Mesendoderm (in vitro differentiated cells): ENCODE results near the gene FGFRL1.
A peak's percentile ranks its signal among the peaks of the same experiment; 100 is the strongest.

Experiments
- DNase-seq: peaks from one replicate; pipeline ENCODE4 v3.0.0; 2013
- H2AK5ac ChIP-seq: 2 replicates; pipeline ENCODE4 v1.6.1; 2013; ENCODE audit warnings: low read length, inconsistent platforms
- H2BK120ac ChIP-seq: 2 replicates; pipeline ENCODE4 v1.6.1; 2013; ENCODE audit warnings: low read depth, mild to moderate bottlenecking, low read length, moderate library complexity, mixed read lengths
- H2BK15ac ChIP-seq: replicated peaks from 2 replicates; pipeline ENCODE4 v1.6.1; 2013; ENCODE audit warnings: low read depth, mild to moderate bottlenecking, moderate library complexity
- H2BK5ac ChIP-seq: 2 replicates; pipeline ENCODE4 v1.6.1; 2013; ENCODE audit warnings: low read length, inconsistent platforms
- H3K18ac ChIP-seq: 2 replicates; pipeline ENCODE4 v1.6.1; 2013; ENCODE audit warnings: mild to moderate bottlenecking, low read length, mixed read lengths
- H3K23ac ChIP-seq: one replicate; pipeline ENCODE4 v1.6.1; 2013; ENCODE audit warnings: low read length
- H3K27ac ChIP-seq: 2 replicates; pipeline ENCODE4 v1.5.1; 2013; ENCODE audit warnings: low read depth, mild to moderate bottlenecking, inconsistent platforms, low read length, moderate library complexity
- H3K27me3 ChIP-seq: 2 replicates; pipeline ENCODE4 v1.6.1; 2013; ENCODE audit warnings: low read length, control low read depth, mild to moderate bottlenecking, inconsistent platforms; ENCODE audit not compliant: insufficient read depth, poor library complexity
- H3K36me3 ChIP-seq: 2 replicates; pipeline ENCODE4 v1.6.1; 2013; ENCODE audit warnings: low read length, inconsistent platforms; ENCODE audit not compliant: control insufficient read depth, insufficient read depth
- H3K4ac ChIP-seq: one replicate; pipeline ENCODE4 v1.6.1; 2013; ENCODE audit warnings: low read depth, mild to moderate bottlenecking, low read length, moderate library complexity
- H3K4me1 ChIP-seq: 2 replicates; pipeline ENCODE4 v1.6.1; 2013; ENCODE audit warnings: low read depth, low read length, inconsistent platforms; ENCODE audit not compliant: control insufficient read depth
- H3K4me2 ChIP-seq: 2 replicates; pipeline ENCODE4 v1.6.1; 2013; ENCODE audit warnings: low read length
- H3K4me3 ChIP-seq: 2 replicates; pipeline ENCODE4 v1.5.1; 2013; ENCODE audit warnings: mild to moderate bottlenecking, low read length
- H3K56ac ChIP-seq: one replicate; pipeline ENCODE4 v1.6.1; 2013; ENCODE audit warnings: low read length
- H3K79me1 ChIP-seq: 2 replicates; pipeline ENCODE4 v1.6.1; 2013; ENCODE audit warnings: low read length, inconsistent platforms
- H3K79me2 ChIP-seq: 2 replicates; pipeline ENCODE4 v1.6.1; 2013; ENCODE audit warnings: mild to moderate bottlenecking, low read length; ENCODE audit not compliant: control insufficient read depth, insufficient read depth
- H3K9ac ChIP-seq: 2 replicates; pipeline ENCODE4 v1.6.1; 2013; ENCODE audit warnings: low read length, inconsistent platforms
- H4K5ac ChIP-seq: one replicate; pipeline ENCODE4 v1.6.1; 2013; ENCODE audit warnings: low read length
- H4K8ac ChIP-seq: one replicate; pipeline ENCODE4 v1.6.1; 2013; ENCODE audit warnings: low read depth, mild to moderate bottlenecking, control low read depth, low read length, moderate library complexity
- WGBS: extraction: QIAGEN DNeasy Blood & Tissue Kit; methylation state at CpG from one replicate; pipeline ENCODE4 v1.1.7; 2013; ENCODE audit warnings: low lambda C conversion rate, missing lambda C conversion rate; ENCODE audit not compliant: insufficient coverage; ENCODE audit errors: extremely low coverage; 5-methylcytosine and 5-hydroxymethylcytosine counted together

The FGFRL1 gene

DNA sequence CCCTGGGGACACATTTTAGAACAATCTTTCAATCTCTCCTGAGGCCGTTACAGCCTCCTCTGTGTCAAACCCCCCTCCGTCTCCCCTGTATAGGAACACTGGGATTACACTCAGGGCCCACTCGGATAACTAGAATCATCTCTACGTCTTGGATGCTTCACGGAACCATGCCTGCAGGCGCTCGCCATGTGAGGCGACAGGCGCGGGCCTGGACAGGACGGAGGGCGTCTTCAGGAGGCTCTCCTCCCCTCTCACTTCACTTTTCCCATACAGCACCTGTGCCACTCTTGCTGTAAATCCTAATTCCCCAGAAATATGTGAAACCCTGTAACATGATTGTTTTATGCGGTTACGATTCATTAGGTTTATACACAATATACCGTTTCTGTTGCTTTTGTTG lies 28.6 kb upstream of the FGFRL1 start:
- Histone ChIP-seq H3K23ac (no peak overlapping the region), H2BK120ac (no peak overlapping the region), H3K79me1 (no peaks in the 10 kb centered on the region), H3K56ac (no peak overlapping the region), H3K4ac (no peak overlapping the region), H3K4me1 (peaks cover 7% of the 10 kb centered on the region), H3K4me3 (no peak overlapping the region), H3K4me2 (no peak overlapping the region), H3K27me3 (no peaks in the 10 kb centered on the region), H4K8ac (no peak overlapping the region), H3K79me2 (no peaks in the 10 kb centered on the region), H3K9ac (no peak overlapping the region), H2BK5ac (no peak overlapping the region), H4K5ac (no peak overlapping the region), H3K27ac (no peak overlapping the region), H3K36me3 (no peaks in the 10 kb centered on the region), H3K18ac (no peak overlapping the region), H2BK15ac (no peak overlapping the region), H2AK5ac (no peak overlapping the region)
- DNase-seq: no peak
- WGBS: no CpG with 5 or more reads among the region's 15 CpGs

DNA sequence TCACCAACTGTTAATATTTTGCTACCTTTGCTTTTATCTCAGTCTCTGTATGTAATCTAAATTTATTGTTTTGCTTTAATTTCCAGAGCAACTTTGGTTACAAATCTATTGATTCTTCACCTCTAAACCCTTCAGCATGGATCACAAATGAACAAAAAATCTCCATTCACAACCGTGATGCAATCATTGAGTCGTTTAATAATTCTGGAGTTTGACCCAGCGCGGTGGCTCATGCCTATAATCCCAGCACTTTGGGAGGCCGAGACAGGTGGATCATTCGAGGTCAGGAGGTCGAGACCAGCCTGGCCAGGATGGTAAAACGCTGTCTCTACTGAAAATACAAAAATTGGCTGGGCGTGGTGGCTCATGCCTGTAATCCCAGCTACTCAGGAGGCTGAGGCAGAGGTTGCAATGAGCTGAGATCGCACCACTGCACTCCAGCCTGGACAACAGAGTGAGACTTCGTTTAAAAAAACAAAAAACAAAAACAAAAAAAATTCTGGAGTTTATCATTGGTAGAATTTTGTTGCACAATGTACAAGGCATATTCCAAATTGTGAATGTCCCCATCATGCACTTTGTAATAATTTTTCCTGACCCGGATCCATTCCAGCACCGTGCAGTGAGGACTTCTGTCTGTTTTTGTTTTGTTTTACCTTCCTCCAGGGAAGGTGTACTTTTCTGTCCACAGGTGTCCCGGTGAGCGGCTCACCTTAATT lies 26.9 kb upstream of the FGFRL1 start:
- Histone ChIP-seq H3K18ac (no peak overlapping the region), H3K9ac (no peak overlapping the region), H3K79me1 (no peaks in the 10 kb centered on the region), H4K5ac (no peak overlapping the region), H3K36me3 (no peaks in the 10 kb centered on the region), H2BK5ac (no peak overlapping the region), H3K4me3 (no peak overlapping the region), H3K4ac (no peak overlapping the region), H2BK120ac (no peak overlapping the region), H3K79me2 (no peaks in the 10 kb centered on the region), H3K27me3 (no peaks in the 10 kb centered on the region), H2BK15ac (no peak overlapping the region), H3K4me2 (no peak overlapping the region), H3K4me1 (peaks cover 4% of the 10 kb centered on the region), H4K8ac (no peak overlapping the region), H2AK5ac (no peak overlapping the region), H3K23ac (no peak overlapping the region), H3K56ac (no peak overlapping the region), H3K27ac (no peak overlapping the region)
- WGBS: no CpG with 5 or more reads among the region's 15 CpGs
- DNase-seq: no peak

DNA sequence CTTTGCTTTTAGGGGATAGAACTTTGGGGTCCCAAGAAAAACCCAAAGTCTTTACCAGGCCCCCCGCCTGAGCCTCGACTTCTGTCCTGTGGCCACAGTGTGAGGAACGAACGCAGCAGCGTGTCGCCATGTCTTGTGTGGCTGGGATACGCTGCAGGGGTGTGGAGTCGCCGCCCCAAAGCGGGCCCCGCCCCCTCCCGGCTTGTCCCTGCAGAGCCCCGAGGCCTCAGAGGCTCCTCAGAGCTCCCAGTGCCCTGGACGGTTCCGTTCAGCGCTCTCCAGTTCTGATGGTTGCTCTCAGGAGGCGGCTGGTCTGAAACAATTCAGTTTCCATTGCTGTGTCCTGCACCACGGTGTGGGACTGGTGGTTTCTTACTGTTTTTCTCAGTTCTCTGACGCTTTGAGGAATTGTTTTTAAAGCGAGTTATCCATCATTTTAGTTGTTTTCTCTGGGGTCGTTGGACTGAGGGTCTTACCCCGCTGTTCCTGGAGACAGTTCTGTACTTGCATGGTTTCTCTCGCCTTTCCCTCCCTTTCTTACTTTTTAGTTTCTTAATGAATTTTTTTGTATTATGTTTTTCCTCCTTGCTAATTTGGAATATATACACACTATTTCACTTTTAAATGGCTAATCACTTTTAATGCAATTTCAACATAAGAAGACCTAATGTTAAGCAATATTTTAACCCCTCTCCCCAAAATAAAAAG lies 26.1 kb upstream of the FGFRL1 start:
- H3K27me3 ChIP-seq: no peaks in the 10 kb centered on the region

GRCh38 chr4:986428-986878 lies 25.0 kb upstream of the FGFRL1 start:
- Histone ChIP-seq H3K27me3 (no peaks in the 10 kb centered on the region), H2BK120ac (no peak overlapping the region), H3K79me1 (no peaks in the 10 kb centered on the region), H3K56ac (peak overlapping the region; percentile 88), H3K23ac (no peak overlapping the region), H2BK15ac (no peak overlapping the region), H4K8ac (no peak overlapping the region), H3K27ac (no peak overlapping the region), H3K4ac (no peak overlapping the region), H3K36me3 (no peaks in the 10 kb centered on the region), H3K4me2 (peak overlapping the region; percentile 84), H3K18ac (peak overlapping the region; percentile 25), H2AK5ac (no peak overlapping the region), H3K79me2 (no peaks in the 10 kb centered on the region), H3K9ac (peak overlapping the region; percentile 72), H4K5ac (no peak overlapping the region), H3K4me1 (no peaks in the 10 kb centered on the region), H2BK5ac (no peak overlapping the region), H3K4me3 (peak overlapping the region; percentile 28)
- WGBS: no CpG with 5 or more reads among the region's 14 CpGs
- no peak for DNase-seq

More for the DNA sequence above, 26.1 kb upstream of the FGFRL1 start:
- H3K79me1 ChIP-seq: no peaks in the 10 kb centered on the region
- H2BK5ac ChIP-seq: no peak overlapping the region
- H4K5ac ChIP-seq: no peak overlapping the region
- no peak overlapping the region for H2BK120ac ChIP-seq
- no peaks in the 10 kb centered on the region for H3K4me1 ChIP-seq
- no peak overlapping the region for H3K9ac ChIP-seq
- no peak overlapping the region for H2BK15ac ChIP-seq
- no peak overlapping the region for H3K4me3 ChIP-seq
- no peak overlapping the region for H3K4ac ChIP-seq
- no CpG with 5 or more reads among the region's 23 CpGs for WGBS
- H3K18ac ChIP-seq: no peak overlapping the region
- no peaks in the 10 kb centered on the region for H3K79me2 ChIP-seq
- H3K27ac ChIP-seq: no peak overlapping the region
- no peaks in the 10 kb centered on the region for H3K36me3 ChIP-seq
- H3K23ac ChIP-seq: no peak overlapping the region
- H3K4me2 ChIP-seq: peak overlapping the region; percentile 1
- peak; percentile 71 for DNase-seq
- no peak overlapping the region for H4K8ac ChIP-seq
- no peak overlapping the region for H3K56ac ChIP-seq
- no peak overlapping the region for H2AK5ac ChIP-seq

GRCh38 chr4:986879-987623 lies 24.4 kb upstream of the FGFRL1 start, which contains the start of gene IDUA:
TSS of gene IDUA (plus strand) at chr4:987044. CDS start at chr4:987085, 41 bp downstream.
- no peaks in the 10 kb centered on the region for H3K4me1 ChIP-seq
- H3K27ac ChIP-seq: no peak within 1 kb of the TSS
- WGBS: no CpG with 5 or more reads among the region's 69 CpGs
- DNase-seq: peak; percentile 60
- no peaks in the 10 kb centered on the region for H3K79me2 ChIP-seq
- no peak within 1 kb of the TSS for H2BK120ac ChIP-seq
- H4K8ac ChIP-seq: peak within 1 kb of the TSS; percentile 44
- H3K79me1 ChIP-seq: no peaks in the 10 kb centered on the region
- H3K36me3 ChIP-seq: no peaks in the 10 kb centered on the region
- H2BK5ac ChIP-seq: no peak within 1 kb of the TSS
- H3K56ac ChIP-seq: peak within 1 kb of the TSS; percentile 88
- H2AK5ac ChIP-seq: no peak within 1 kb of the TSS
- no peak within 1 kb of the TSS for H2BK15ac ChIP-seq
- no peaks in the 10 kb centered on the region for H3K27me3 ChIP-seq
- peak within 1 kb of the TSS; percentile 72 for H3K9ac ChIP-seq
- peak within 1 kb of the TSS; percentile 28 for H3K4me3 ChIP-seq
- peak within 1 kb of the TSS; percentile 25 for H3K18ac ChIP-seq
- H3K23ac ChIP-seq: no peak within 1 kb of the TSS
- H3K4ac ChIP-seq: no peak within 1 kb of the TSS
- H4K5ac ChIP-seq: no peak within 1 kb of the TSS
- H3K4me2 ChIP-seq: peak within 1 kb of the TSS; percentile 84
